Measurements from ENCODE around the gene MRPS11. TPM values are rescaled to one million over a fixed set of nuclear protein-coding genes. Genes with fewer than 3 reads are reported as not detected.

MRPS11 gene
- total RNA-seq = 23.2 and 30.8 TPM in 2 replicates

GRCh38 chr15:88467073-88467934, at the start of gene MRPS11, which contains the start of gene MRPL46:
Gene MRPS11 (plus strand): TSS chr15:88467708. CDS start chr15:88467718, 10 bp downstream.
Gene MRPL46 (minus strand): TSS chr15:88467388. CDS start chr15:88467377, 11 bp downstream.

Other genes starting within 250 kb of the MRPS11 start
- 0.44 TPM in 1 of 2 replicates, not detected in the other for gene NTRK3, start 211.0 kb upstream of the MRPS11 start, total RNA-seq
- gene MRPL46, start 320 bp upstream of the MRPS11 start, total RNA-seq = 11.6 and 13.1 TPM in 2 replicates
- 9.6 and 10.0 TPM in 2 replicates for gene DET1, start 79.0 kb downstream of the MRPS11 start, total RNA-seq
- gene AEN, start 153.6 kb downstream of the MRPS11 start, total RNA-seq = 71.3 and 155 TPM in 2 replicates
- gene ISG20, start 171.3 kb downstream of the MRPS11 start, total RNA-seq = 2.6 and 5.0 TPM in 2 replicates

All from placental pericyte (primary cell).